ENCODE measurements around the gene KLHL5.
"Not testable (repeated sequence)": the region's sequence is repeated elsewhere in the genome, so short reads cannot be mapped to it uniquely, and the experiment has no call there.

KLHL5 gene

DNA sequence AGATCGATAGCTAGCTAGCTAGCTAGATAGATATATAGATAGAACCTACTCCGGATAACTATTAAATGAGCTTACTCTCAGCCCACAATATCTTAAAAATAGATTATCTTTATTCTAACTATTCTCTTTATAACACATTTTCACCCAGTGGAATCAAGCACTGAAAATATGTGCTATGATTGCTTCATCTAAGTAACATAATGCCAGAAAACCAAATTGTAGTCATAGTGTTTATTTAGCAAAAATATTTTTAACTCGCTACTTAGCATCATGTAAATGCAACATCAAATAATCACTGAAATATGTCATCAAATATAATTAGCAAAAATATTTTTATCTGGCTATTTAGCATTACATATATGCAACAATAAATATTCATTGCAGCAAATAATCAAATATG lies 31.3 kb upstream of the KLHL5 start:
- Histone ChIP-seq H3K27me3 (ENCODE audit: control insufficient read depth in 2 of 2, insufficient read depth in 2 of 2, low read length in 2 of 2) (no peaks in the 10 kb centered on the region), H3K9me3 (ENCODE audit: control insufficient read depth in 2 of 2, low read length in 2 of 2) (no peaks in the 10 kb centered on the region), H3K36me3 (ENCODE audit: control insufficient read depth in 2 of 2, insufficient read depth in 2 of 2, low read length in 2 of 2) (no peaks in the 10 kb centered on the region), H3K9ac (ENCODE audit: low read depth in 1 of 2, low read length in 2 of 2) (peak overlapping the region in 1 of 2 donors; percentile 44), H3K27ac (ENCODE audit: low read depth in 2 of 2, low read length in 2 of 2) (no peak overlapping the region), H3K4me1 (ENCODE audit: control insufficient read depth in 2 of 2, insufficient read depth in 2 of 2, low read length in 2 of 2) (no peaks in the 10 kb centered on the region), H3K4me3 (ENCODE audit: low read length in 2 of 2) (peak overlapping the region in 1 of 2 donors; percentile 64)

DNA sequence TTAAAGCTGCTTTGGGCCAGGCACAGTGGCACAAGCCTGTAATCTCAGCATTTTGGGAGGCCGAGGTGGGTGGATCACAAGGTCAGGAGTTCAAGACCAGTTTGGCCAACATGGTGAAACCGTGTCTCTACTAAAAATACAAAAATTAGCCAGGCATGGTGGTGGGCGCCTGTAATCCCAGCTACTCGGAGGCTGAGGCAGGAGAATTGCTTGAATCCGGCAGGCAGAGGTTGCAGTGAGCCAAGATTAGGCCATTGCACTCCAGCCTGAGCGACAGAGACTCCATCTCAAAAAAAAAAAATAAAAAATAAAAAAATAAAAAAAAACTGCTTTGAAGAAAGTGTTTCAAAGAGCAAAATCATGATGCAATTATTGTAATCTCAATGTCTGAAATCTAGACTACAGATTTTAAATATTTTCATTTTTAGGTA lies 30.4 kb upstream of the KLHL5 start:
- Histone ChIP-seq H3K27ac (ENCODE audit: low read depth in 2 of 2, low read length in 2 of 2) (peak overlapping the region in 1 of 2 donors; percentile 13), H3K9ac (ENCODE audit: low read depth in 1 of 2, low read length in 2 of 2) (peak overlapping the region in 1 of 2 donors; percentile 56), H3K4me3 (ENCODE audit: low read length in 2 of 2) (peak overlapping the region; percentile 1 to 64)
- H3K9me3 ChIP-seq (ENCODE audit: control insufficient read depth in 2 of 2, low read length in 2 of 2); H3K36me3 ChIP-seq (ENCODE audit: control insufficient read depth in 2 of 2, insufficient read depth in 2 of 2, low read length in 2 of 2); H3K27me3 ChIP-seq (ENCODE audit: control insufficient read depth in 2 of 2, insufficient read depth in 2 of 2, low read length in 2 of 2); H3K4me1 ChIP-seq (ENCODE audit: control insufficient read depth in 2 of 2, insufficient read depth in 2 of 2, low read length in 2 of 2): not testable (repeated sequence)

DNA sequence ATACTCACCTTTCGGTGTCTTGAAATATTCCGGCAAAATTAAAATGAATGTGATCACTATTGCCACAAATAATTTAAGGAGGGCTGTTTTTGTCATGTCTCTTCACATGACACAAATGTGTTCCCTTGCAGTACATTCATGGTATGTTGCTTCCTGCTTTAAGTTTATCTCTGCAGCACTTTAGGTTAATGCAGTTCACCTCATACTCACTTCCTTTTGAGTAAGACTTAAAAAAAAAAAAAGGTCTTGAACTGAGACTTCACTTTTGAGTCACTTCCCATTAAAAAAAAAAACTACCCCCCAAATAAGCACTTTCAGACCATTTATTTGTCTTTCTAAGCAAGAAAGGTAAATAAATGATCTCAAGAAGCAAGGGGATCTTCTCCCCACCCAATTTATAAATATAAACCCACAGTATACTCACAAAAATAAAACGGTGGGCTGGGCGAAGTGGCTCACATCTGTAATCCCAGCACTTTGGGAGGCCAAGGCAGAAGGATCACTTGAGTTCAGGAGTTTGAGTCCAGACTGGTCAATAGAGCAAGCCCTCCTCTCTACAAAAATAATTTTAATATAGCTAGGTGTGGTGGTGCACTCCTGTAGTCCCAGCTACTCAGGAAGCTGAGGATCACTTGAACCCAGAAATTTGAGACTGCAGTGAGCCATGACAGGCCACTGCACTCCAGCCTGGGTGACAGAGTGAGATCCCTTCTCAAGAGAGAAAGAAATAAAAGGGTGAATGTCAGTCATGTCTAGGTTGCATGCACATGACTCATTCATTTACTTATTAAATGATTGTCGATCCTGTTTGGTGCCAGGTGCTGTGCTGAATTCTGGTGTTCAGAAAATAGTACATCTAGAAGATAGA lies 29.6 kb upstream of the KLHL5 start, which contains the start of gene TMEM156:
TSS of gene TMEM156 (minus strand) at position 192 of the 868 bp plus-strand sequence. CDS start at position 96, 96 bp downstream.
- H3K27ac ChIP-seq (ENCODE audit: low read depth in 2 of 2, low read length in 2 of 2): peak within 1 kb of the TSS; percentile 37 to 43
- no peaks in the 10 kb centered on the region for H3K36me3 ChIP-seq (ENCODE audit: control insufficient read depth in 2 of 2, insufficient read depth in 2 of 2, low read length in 2 of 2)
- no peaks in the 10 kb centered on the region for H3K4me1 ChIP-seq (ENCODE audit: control insufficient read depth in 2 of 2, insufficient read depth in 2 of 2, low read length in 2 of 2)
- no peaks in the 10 kb centered on the region for H3K27me3 ChIP-seq (ENCODE audit: control insufficient read depth in 2 of 2, insufficient read depth in 2 of 2, low read length in 2 of 2)
- H3K4me3 ChIP-seq (ENCODE audit: low read length in 2 of 2): peak within 1 kb of the TSS; percentile 1 to 64
- peak within 1 kb of the TSS in 1 of 2 donors; percentile 56 for H3K9ac ChIP-seq (ENCODE audit: low read depth in 1 of 2, low read length in 2 of 2)
- no peaks in the 10 kb centered on the region for H3K9me3 ChIP-seq (ENCODE audit: control insufficient read depth in 2 of 2, low read length in 2 of 2)

DNA sequence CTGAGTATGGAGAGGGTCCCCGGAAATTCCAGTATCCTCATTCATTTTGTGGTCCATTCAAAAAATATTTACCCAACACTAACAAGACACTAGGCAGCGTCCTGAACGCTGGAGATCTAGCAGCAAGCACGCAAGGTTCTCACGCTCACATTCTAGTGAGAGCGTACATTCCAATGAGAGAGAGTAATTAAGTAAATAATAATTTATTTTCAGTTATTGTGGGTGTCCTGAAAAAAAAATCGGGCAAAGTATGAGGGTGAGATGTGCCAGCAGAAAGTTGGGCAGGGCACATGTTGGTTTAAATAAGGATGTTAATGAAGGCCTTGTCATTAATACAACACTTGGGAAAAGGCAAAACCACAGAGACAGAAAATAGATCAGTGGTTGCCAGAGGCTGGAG lies 25.9 kb upstream of the KLHL5 start:
- Histone ChIP-seq H3K4me1 (ENCODE audit: control insufficient read depth in 2 of 2, insufficient read depth in 2 of 2, low read length in 2 of 2) (no peaks in the 10 kb centered on the region), H3K9ac (ENCODE audit: low read depth in 1 of 2, low read length in 2 of 2) (no peak overlapping the region), H3K36me3 (ENCODE audit: control insufficient read depth in 2 of 2, insufficient read depth in 2 of 2, low read length in 2 of 2) (no peaks in the 10 kb centered on the region), H3K27me3 (ENCODE audit: control insufficient read depth in 2 of 2, insufficient read depth in 2 of 2, low read length in 2 of 2) (no peaks in the 10 kb centered on the region), H3K4me3 (ENCODE audit: low read length in 2 of 2) (no peak overlapping the region), H3K9me3 (ENCODE audit: control insufficient read depth in 2 of 2, low read length in 2 of 2) (no peaks in the 10 kb centered on the region), H3K27ac (ENCODE audit: low read depth in 2 of 2, low read length in 2 of 2) (no peak overlapping the region)

DNA sequence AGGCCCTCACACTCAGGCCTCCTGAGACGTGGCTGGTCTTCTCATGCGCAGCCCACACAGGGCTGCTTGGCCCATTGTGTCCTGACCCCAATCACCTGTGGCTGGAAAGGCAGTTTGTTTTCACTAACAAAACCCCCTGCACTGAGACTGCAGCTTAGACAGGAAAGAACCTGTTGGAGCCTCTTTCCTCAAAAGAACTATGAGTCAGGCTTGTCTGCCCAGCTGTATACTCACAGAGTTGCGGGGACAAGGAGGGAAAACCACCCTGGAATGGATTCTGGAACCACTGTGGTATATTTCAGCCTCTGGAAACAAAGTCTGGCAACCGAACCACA lies 24.6 kb upstream of the KLHL5 start:
- Histone ChIP-seq H3K27me3 (ENCODE audit: control insufficient read depth in 2 of 2, insufficient read depth in 2 of 2, low read length in 2 of 2) (no peaks in the 10 kb centered on the region), H3K27ac (ENCODE audit: low read depth in 2 of 2, low read length in 2 of 2) (no peak overlapping the region), H3K9ac (ENCODE audit: low read depth in 1 of 2, low read length in 2 of 2) (no peak overlapping the region), H3K9me3 (ENCODE audit: control insufficient read depth in 2 of 2, low read length in 2 of 2) (no peaks in the 10 kb centered on the region), H3K4me1 (ENCODE audit: control insufficient read depth in 2 of 2, insufficient read depth in 2 of 2, low read length in 2 of 2) (no peaks in the 10 kb centered on the region), H3K4me3 (ENCODE audit: low read length in 2 of 2) (no peak overlapping the region), H3K36me3 (ENCODE audit: control insufficient read depth in 2 of 2, insufficient read depth in 2 of 2, low read length in 2 of 2) (no peaks in the 10 kb centered on the region)

DNA sequence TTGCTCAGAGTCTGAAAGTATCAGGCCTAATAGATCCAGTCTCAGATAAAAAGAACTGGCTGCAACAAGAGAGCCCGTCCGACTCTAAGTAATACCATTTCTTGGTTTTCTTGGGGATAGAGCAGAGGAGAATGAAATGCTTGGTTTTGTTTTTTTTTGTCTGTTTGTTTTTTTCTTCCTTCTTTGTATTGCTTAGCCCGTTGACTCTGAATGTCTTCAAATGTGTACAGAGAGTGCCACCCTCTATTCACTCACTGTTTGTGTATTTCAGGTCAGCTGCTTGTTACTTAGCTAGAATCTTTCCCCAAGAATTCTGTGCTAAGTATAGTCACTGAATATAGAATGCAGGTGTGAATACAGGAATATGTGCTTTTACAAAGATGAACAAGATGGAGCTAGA lies 24.1 kb upstream of the KLHL5 start:
- no peaks in the 10 kb centered on the region for H3K4me1 ChIP-seq (ENCODE audit: control insufficient read depth in 2 of 2, insufficient read depth in 2 of 2, low read length in 2 of 2)
- no peak overlapping the region for H3K4me3 ChIP-seq (ENCODE audit: low read length in 2 of 2)
- no peaks in the 10 kb centered on the region for H3K27me3 ChIP-seq (ENCODE audit: control insufficient read depth in 2 of 2, insufficient read depth in 2 of 2, low read length in 2 of 2)
- H3K9me3 ChIP-seq (ENCODE audit: control insufficient read depth in 2 of 2, low read length in 2 of 2): no peaks in the 10 kb centered on the region
- H3K9ac ChIP-seq (ENCODE audit: low read depth in 1 of 2, low read length in 2 of 2): no peak overlapping the region
- no peaks in the 10 kb centered on the region for H3K36me3 ChIP-seq (ENCODE audit: control insufficient read depth in 2 of 2, insufficient read depth in 2 of 2, low read length in 2 of 2)
- H3K27ac ChIP-seq (ENCODE audit: low read depth in 2 of 2, low read length in 2 of 2): no peak overlapping the region

DNA sequence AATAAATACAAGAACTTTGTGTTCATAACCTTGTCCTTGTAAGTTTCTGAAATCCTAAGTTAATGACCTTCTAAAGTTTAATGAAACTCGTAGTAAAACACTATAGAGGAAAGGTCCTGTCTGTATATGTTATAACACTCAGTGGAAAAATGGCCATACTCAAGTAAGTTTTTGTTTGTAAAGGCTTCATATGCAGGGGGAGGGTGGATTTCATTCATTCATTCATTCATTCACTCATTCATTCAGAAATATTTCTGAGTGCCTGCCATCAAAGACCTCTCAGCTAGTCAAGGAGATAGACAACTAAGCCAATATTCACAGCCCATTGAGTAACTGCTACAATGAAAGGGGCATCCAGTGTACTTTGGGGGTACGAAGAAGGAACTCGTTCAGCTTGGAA lies 22.9 kb upstream of the KLHL5 start:
- Histone ChIP-seq H3K9me3 (ENCODE audit: control insufficient read depth in 2 of 2, low read length in 2 of 2) (no peaks in the 10 kb centered on the region), H3K4me1 (ENCODE audit: control insufficient read depth in 2 of 2, insufficient read depth in 2 of 2, low read length in 2 of 2) (peaks cover 5 to 6% of the 10 kb centered on the region in 2 donors), H3K9ac (ENCODE audit: low read depth in 1 of 2, low read length in 2 of 2) (no peak overlapping the region), H3K27me3 (ENCODE audit: control insufficient read depth in 2 of 2, insufficient read depth in 2 of 2, low read length in 2 of 2) (no peaks in the 10 kb centered on the region), H3K27ac (ENCODE audit: low read depth in 2 of 2, low read length in 2 of 2) (no peak overlapping the region), H3K36me3 (ENCODE audit: control insufficient read depth in 2 of 2, insufficient read depth in 2 of 2, low read length in 2 of 2) (no peaks in the 10 kb centered on the region), H3K4me3 (ENCODE audit: low read length in 2 of 2) (no peak overlapping the region)

DNA sequence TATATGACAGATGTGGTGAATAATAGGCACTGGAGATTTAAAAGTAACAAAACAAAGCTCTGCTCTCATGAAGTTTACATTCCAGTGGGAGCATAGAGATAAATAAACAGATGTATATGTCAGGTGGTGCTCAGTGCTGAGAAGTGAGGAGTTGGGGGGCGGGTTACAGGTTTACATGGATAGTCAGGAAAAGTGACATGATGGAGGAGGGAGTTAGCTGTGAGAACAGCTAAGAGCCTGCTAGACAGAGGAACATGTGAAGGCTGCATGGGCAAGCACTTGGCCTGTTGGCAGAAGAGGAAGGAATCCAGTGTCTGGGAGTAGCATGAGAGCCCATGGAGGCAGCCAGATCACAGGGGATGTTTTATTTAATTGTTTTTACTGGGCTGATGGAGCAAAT lies 19.7 kb upstream of the KLHL5 start:
- Histone ChIP-seq H3K4me3 (ENCODE audit: low read length in 2 of 2) (no peak overlapping the region), H3K4me1 (ENCODE audit: control insufficient read depth in 2 of 2, insufficient read depth in 2 of 2, low read length in 2 of 2) (peaks cover 6 to 8% of the 10 kb centered on the region in 2 donors), H3K9me3 (ENCODE audit: control insufficient read depth in 2 of 2, low read length in 2 of 2) (no peaks in the 10 kb centered on the region), H3K27ac (ENCODE audit: low read depth in 2 of 2, low read length in 2 of 2) (no peak overlapping the region), H3K9ac (ENCODE audit: low read depth in 1 of 2, low read length in 2 of 2) (no peak overlapping the region), H3K27me3 (ENCODE audit: control insufficient read depth in 2 of 2, insufficient read depth in 2 of 2, low read length in 2 of 2) (no peaks in the 10 kb centered on the region), H3K36me3 (ENCODE audit: control insufficient read depth in 2 of 2, insufficient read depth in 2 of 2, low read length in 2 of 2) (no peaks in the 10 kb centered on the region)

DNA sequence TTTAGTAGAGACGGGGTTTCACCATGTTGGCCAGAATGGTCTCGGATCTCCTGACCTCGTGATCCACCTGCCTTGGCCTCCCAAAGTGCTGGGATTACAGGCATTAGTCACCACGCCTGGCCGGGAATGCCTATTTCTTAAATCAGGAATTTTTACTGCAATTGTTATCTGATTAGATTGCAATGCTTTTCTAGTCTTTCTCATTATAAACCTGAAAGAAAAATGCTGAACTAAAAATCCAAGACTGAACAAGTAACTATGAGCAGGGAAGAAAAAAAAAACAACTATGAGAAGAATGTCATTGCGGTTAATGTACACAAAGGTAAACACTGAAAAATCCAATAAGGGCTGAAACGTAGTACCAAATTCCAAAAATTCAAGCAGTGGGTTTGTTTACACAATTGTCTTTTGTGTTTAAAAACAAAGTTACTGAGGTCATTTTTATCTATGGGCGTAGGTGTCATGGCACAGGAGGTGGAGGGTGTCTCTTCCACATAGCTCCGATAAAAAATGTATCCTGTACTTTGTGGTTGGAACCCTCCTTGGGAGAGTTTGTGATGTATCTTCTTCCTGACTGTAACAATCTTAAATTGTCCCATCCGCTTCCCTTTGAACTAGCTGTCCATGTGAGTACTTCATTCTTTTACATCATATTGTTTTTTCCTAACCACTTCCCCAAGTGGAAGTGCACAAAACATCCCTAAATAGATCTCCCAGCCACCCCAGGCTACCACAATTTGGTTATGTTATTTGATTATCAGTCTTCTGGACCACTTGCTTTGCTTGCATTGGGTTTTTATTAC lies 18.8 kb upstream of the KLHL5 start:
- peak overlapping the region; percentile 70 to 86 for H3K27ac ChIP-seq (ENCODE audit: low read depth in 2 of 2, low read length in 2 of 2)
- H3K4me3 ChIP-seq (ENCODE audit: low read length in 2 of 2): peak overlapping the region; percentile 67 to 68
- no peaks in the 10 kb centered on the region for H3K9me3 ChIP-seq (ENCODE audit: control insufficient read depth in 2 of 2, low read length in 2 of 2)
- no peaks in the 10 kb centered on the region for H3K36me3 ChIP-seq (ENCODE audit: control insufficient read depth in 2 of 2, insufficient read depth in 2 of 2, low read length in 2 of 2)
- peaks cover 6 to 8% of the 10 kb centered on the region in 2 donors for H3K4me1 ChIP-seq (ENCODE audit: control insufficient read depth in 2 of 2, insufficient read depth in 2 of 2, low read length in 2 of 2)
- H3K9ac ChIP-seq (ENCODE audit: low read depth in 1 of 2, low read length in 2 of 2): peak overlapping the region in 1 of 2 donors; percentile 34
- H3K27me3 ChIP-seq (ENCODE audit: control insufficient read depth in 2 of 2, insufficient read depth in 2 of 2, low read length in 2 of 2): no peaks in the 10 kb centered on the region

DNA sequence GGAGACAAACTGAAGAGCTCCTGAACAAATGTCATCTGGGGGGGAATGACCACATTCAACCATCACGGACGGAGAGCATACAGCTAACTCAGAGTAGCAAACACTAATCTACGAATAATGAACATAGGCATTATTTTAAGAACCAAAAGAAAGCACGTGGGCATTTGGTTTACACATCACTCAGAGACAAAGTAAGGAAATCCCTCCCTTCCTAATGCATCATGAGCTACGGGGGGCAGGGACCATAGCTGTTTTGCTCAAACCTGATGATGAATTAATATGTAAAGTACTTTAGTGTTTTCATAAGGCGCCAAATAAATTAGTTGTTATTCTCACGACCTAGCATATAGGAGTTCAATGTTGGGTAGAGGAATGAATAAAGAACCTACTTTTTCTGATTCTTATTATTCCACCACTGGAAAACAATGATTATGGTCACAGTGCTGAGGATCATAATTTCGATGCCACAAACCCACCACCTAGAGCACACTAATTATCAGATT lies 18.1 kb upstream of the KLHL5 start:
- peak overlapping the region; percentile 70 to 86 for H3K27ac ChIP-seq (ENCODE audit: low read depth in 2 of 2, low read length in 2 of 2)
- no peaks in the 10 kb centered on the region for H3K36me3 ChIP-seq (ENCODE audit: control insufficient read depth in 2 of 2, insufficient read depth in 2 of 2, low read length in 2 of 2)
- no peaks in the 10 kb centered on the region for H3K9me3 ChIP-seq (ENCODE audit: control insufficient read depth in 2 of 2, low read length in 2 of 2)
- peak overlapping the region; percentile 67 to 68 for H3K4me3 ChIP-seq (ENCODE audit: low read length in 2 of 2)
- peaks cover 6 to 8% of the 10 kb centered on the region in 2 donors for H3K4me1 ChIP-seq (ENCODE audit: control insufficient read depth in 2 of 2, insufficient read depth in 2 of 2, low read length in 2 of 2)
- no peaks in the 10 kb centered on the region for H3K27me3 ChIP-seq (ENCODE audit: control insufficient read depth in 2 of 2, insufficient read depth in 2 of 2, low read length in 2 of 2)
- peak overlapping the region; percentile 34 to 36 for H3K9ac ChIP-seq (ENCODE audit: low read depth in 1 of 2, low read length in 2 of 2)
